OCI-LY1 (cell line): Measurements from ENCODE around the gene RAB38.

Experiments
- H2AFZ ChIP-seq: fragments of 200-600 bp; sonication (generic), shearing (Covaris generic); 2 replicates; pipeline ENCODE4 v1.6.0; 2014; ENCODE audit warnings: antibody characterized with exemption, mild to moderate bottlenecking, low read length
- H3F3A ChIP-seq: fragments of 200-600 bp; sonication (generic), shearing (Covaris generic); 2 replicates; pipeline ENCODE4 v1.6.0; 2014; ENCODE audit warnings: mild to moderate bottlenecking, antibody characterized with exemption, low read length, moderate library complexity; ENCODE audit not compliant: insufficient read depth
- H3K27ac ChIP-seq: fragments of 200-600 bp; sonication (generic); 2 replicates; pipeline ENCODE4 v1.5.1; 2014; ENCODE audit warnings: low read length, mixed run types, mild to moderate bottlenecking, low read depth; ENCODE audit not compliant: poor library complexity, severe bottlenecking
- H3K27me3 ChIP-seq: fragments of 200-600 bp; sonication (generic); 2 replicates; pipeline ENCODE4 v1.6.0; 2014; ENCODE audit warnings: antibody characterized with exemption, mild to moderate bottlenecking, low read length, moderate library complexity; ENCODE audit not compliant: insufficient read depth
- H3K36me3 ChIP-seq: fragments of 200-600 bp; sonication (generic); 2 replicates; pipeline ENCODE4 v1.6.1; 2014; ENCODE audit warnings: mild to moderate bottlenecking, antibody characterized with exemption, low read length, moderate library complexity, mixed read lengths; ENCODE audit not compliant: insufficient read depth
- H3K4me1 ChIP-seq: fragments of 200-600 bp; sonication (generic); 2 replicates; pipeline ENCODE4 v1.5.1; 2014; ENCODE audit warnings: mild to moderate bottlenecking, low read length, moderate library complexity; ENCODE audit not compliant: insufficient read depth, severe bottlenecking
- H3K4me2 ChIP-seq: fragments of 200-600 bp; sonication (generic), shearing (Covaris generic); 2 replicates; pipeline ENCODE4 v1.6.1; 2014; ENCODE audit warnings: low read length
- H3K4me3 ChIP-seq: fragments of 200-600 bp; sonication (generic); 2 replicates; pipeline ENCODE4 v1.5.1; 2014; ENCODE audit warnings: low read length, low read depth, mild to moderate bottlenecking, mixed read lengths; ENCODE audit not compliant: poor library complexity, severe bottlenecking
- H3K79me2 ChIP-seq: fragments of 200-600 bp; shearing (Covaris generic); 2 replicates; pipeline ENCODE4 v1.6.1; 2016; ENCODE audit warnings: mixed run types, low read length, mixed read lengths; ENCODE audit not compliant: insufficient read depth
- H3K9ac ChIP-seq: fragments of 200-600 bp; sonication (generic), shearing (Covaris generic); 2 replicates; pipeline ENCODE4 v1.6.1; 2014; ENCODE audit warnings: mild to moderate bottlenecking, low read length, mixed read lengths
- H3K9me2 ChIP-seq: fragments of 200-600 bp; sonication (generic), shearing (Covaris generic); 2 replicates; pipeline ENCODE4 v1.6.1; 2014; ENCODE audit warnings: low read depth, mild to moderate bottlenecking, low read length, mixed read lengths
- H3K9me3 ChIP-seq: fragments of 200-600 bp; shearing (Covaris generic); 2 replicates; pipeline ENCODE4 v1.6.1; 2014; ENCODE audit warnings: low read length, mixed read lengths
- H4K20me1 ChIP-seq: fragments of 200-600 bp; sonication (generic), shearing (Covaris generic); 2 replicates; pipeline ENCODE4 v1.6.0; 2016; ENCODE audit warnings: mild to moderate bottlenecking, low read length; ENCODE audit not compliant: insufficient read depth
- EZH2 ChIP-seq: fragments of 200-600 bp; sonication (generic), shearing (Covaris generic); IDR thresholded peaks from 2 replicates; pipeline ENCODE4 v1.8.0; 2017; ENCODE audit warnings: borderline replicate concordance, mixed run types, mild to moderate bottlenecking, antibody characterized with exemption, low read length, moderate library complexity, mixed read lengths
- TF ChIP-seq, protein P1 (sequence below): fragments of 200-600 bp; sonication (generic), shearing (Covaris generic); IDR thresholded peaks from 2 replicates; pipeline ENCODE4 v1.5.1; 2017; ENCODE audit warnings: mild to moderate bottlenecking, antibody characterized with exemption, low read length, moderate library complexity, mixed read lengths

RAB38 gene

DNA sequence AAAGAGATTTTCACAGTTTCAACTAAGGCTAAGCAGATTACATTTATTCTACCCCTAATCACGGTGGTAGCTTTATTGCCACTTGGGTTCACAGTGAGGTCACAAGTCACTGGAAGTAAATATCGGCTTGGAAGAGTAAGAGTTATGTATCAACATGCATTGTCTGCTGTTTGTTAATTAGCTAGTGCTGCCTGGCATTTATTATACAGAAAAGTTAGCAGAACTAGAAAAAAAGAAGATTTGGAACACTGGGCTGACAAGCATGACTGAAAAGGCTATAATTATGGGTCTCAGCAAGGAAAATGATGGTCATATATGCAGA is 13.7 kb upstream of the RAB38 start:
- Histone ChIP-seq H3K4me1 (no peaks in the 10 kb centered on the region), H3K4me2 (no peak overlapping the region), H3K36me3 (no peaks in the 10 kb centered on the region), H4K20me1 (no peaks in the 10 kb centered on the region), H3F3A (no peaks in the 10 kb centered on the region), H3K27ac (no peak overlapping the region), H3K9ac (no peak overlapping the region), H3K9me2 (no peaks in the 10 kb centered on the region), H3K79me2 (no peaks in the 10 kb centered on the region), H3K4me3 (no peak overlapping the region), H3K9me3 (no peaks in the 10 kb centered on the region), H2AFZ (no peak overlapping the region), H3K27me3 (no peaks in the 10 kb centered on the region)
- TF ChIP-seq, protein P1, sequence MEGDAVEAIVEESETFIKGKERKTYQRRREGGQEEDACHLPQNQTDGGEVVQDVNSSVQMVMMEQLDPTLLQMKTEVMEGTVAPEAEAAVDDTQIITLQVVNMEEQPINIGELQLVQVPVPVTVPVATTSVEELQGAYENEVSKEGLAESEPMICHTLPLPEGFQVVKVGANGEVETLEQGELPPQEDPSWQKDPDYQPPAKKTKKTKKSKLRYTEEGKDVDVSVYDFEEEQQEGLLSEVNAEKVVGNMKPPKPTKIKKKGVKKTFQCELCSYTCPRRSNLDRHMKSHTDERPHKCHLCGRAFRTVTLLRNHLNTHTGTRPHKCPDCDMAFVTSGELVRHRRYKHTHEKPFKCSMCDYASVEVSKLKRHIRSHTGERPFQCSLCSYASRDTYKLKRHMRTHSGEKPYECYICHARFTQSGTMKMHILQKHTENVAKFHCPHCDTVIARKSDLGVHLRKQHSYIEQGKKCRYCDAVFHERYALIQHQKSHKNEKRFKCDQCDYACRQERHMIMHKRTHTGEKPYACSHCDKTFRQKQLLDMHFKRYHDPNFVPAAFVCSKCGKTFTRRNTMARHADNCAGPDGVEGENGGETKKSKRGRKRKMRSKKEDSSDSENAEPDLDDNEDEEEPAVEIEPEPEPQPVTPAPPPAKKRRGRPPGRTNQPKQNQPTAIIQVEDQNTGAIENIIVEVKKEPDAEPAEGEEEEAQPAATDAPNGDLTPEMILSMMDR: no peak
- no peak for TF ChIP-seq EZH2

DNA sequence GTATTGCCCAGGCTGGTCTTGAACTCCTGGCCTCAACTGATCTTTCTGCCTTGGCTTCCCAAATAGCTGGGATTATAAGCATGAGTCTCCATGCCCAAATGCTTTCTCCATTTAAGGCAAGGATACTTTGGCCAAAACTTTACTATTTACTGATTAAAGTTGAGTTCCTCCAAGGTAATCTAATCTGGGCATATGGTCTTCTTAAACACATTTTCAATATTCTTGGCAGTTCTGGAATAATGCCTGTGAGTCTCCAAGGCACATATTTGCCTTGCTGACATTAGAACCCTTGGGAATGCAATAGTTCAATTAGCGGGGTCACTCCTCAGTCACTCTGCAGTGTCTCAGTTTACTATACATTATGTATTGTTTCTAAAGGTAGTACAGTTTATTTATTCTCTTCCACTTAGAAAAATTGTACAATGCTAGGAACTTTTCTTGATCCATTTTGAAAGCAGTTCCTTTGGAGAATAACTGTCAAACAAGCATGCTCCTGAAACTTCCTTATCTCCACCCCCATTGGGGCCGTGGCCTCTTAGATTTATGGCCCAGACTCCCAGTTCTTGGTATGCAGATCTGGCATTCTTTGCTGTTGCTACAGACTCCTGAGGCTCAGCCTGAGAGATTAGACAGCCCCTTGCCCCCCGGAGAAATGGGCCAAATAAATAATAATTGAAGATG is 13.1 kb upstream of the RAB38 start:
- Histone ChIP-seq H3K4me2 (no peak overlapping the region), H4K20me1 (no peaks in the 10 kb centered on the region), H3K9me3 (no peaks in the 10 kb centered on the region), H3K36me3 (no peaks in the 10 kb centered on the region), H3F3A (no peaks in the 10 kb centered on the region), H3K79me2 (no peaks in the 10 kb centered on the region), H2AFZ (no peak overlapping the region), H3K27me3 (no peaks in the 10 kb centered on the region), H3K4me1 (no peaks in the 10 kb centered on the region), H3K27ac (no peak overlapping the region), H3K4me3 (no peak overlapping the region), H3K9me2 (no peaks in the 10 kb centered on the region), H3K9ac (no peak overlapping the region)
- TF ChIP-seq EZH2: no peak
- TF ChIP-seq, protein P1: no peak

DNA sequence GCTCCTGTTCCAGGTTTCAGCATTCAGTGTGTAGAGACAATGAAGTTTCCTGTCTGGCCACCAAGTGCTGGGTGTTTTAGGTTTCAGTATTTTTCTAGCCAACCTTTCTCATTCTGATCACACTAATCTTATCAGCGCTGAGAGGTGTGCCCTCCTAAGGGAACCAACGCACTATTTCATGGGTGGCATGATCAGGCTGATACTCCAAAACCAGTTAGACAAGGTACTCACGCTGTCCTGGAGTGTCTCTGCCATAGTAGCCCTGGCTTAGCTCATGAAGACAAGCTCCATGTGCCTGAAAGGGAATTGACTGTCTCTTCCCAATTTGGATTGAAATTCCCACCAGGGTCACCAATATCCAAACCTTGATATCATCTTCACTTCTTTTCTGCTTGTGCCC is 8.0 kb upstream of the RAB38 start:
- H3K27ac ChIP-seq: no peak overlapping the region
- H3K9me3 ChIP-seq: no peaks in the 10 kb centered on the region
- no peaks in the 10 kb centered on the region for H3F3A ChIP-seq
- H3K36me3 ChIP-seq: no peaks in the 10 kb centered on the region
- H3K9me2 ChIP-seq: no peaks in the 10 kb centered on the region
- no peak overlapping the region for H3K9ac ChIP-seq
- TF ChIP-seq EZH2: no peak
- TF ChIP-seq, protein P1: no peak
- no peaks in the 10 kb centered on the region for H4K20me1 ChIP-seq
- no peak overlapping the region for H2AFZ ChIP-seq
- H3K27me3 ChIP-seq: no peaks in the 10 kb centered on the region
- no peak overlapping the region for H3K4me2 ChIP-seq
- H3K4me1 ChIP-seq: no peaks in the 10 kb centered on the region
- no peaks in the 10 kb centered on the region for H3K79me2 ChIP-seq
- H3K4me3 ChIP-seq: no peak overlapping the region
